IMR-90 (cell line): ENCODE measurements around the gene FLVCR2. TPM values are rescaled to one million over a fixed set of nuclear protein-coding genes. Genes with fewer than 3 reads are reported as not detected.

Experiments
- ATAC-seq: fragments of 200-7000 bp; cut with Tn5 transposase; 2 replicates; pipeline ENCODE4 v1.9.1; 2020; ENCODE audit warnings: low read depth, mild to moderate bottlenecking, moderate library complexity
- BruUV-seq: library from RNA; stranded (reverse); fragments of 400-500 nt; replicated peaks from 2 replicates; lab custom pipeline; 2021; lab: Mats Ljungman, UMichigan
- CTCF ChIA-PET: fragments of 300-600 bp; formaldehyde crosslinking; extraction: SDS; loops from one replicate; lab custom pipeline; 2021; ENCODE audit warnings: antibody characterized with exemption; lab: Yijun Ruan, JAX
- POLR2A ChIA-PET: fragments of 300-600 bp; sonication (Branson Sonifier 250); formaldehyde crosslinking; loops from one replicate; lab custom pipeline; 2022; ENCODE audit warnings: antibody characterized with exemption; ENCODE audit not compliant: unreplicated experiment; lab: Charles Lee
- DNase-seq: peaks from one replicate; pipeline ENCODE4 v3.0.0; 2013
- H2AFZ ChIP-seq: replicated peaks from 2 replicates; pipeline ENCODE3; 2013; ENCODE audit warnings: low read length, mild to moderate bottlenecking; ENCODE audit not compliant: poor library complexity
- H2AK5ac ChIP-seq: 2 replicates; pipeline ENCODE4 v1.6.1; 2013; ENCODE audit warnings: low read depth, low read length, inconsistent platforms
- H2AK9ac ChIP-seq: replicated peaks from 2 replicates; pipeline ENCODE3; 2013; ENCODE audit warnings: mild to moderate bottlenecking, low read depth, low read length, moderate library complexity; ENCODE audit not compliant: poor library complexity
- H2BK120ac ChIP-seq: 2 replicates; pipeline ENCODE4 v1.6.1; 2013; ENCODE audit warnings: low read depth, low read length, inconsistent platforms
- H2BK15ac ChIP-seq: 3 replicates; pipeline ENCODE4 v1.6.1; 2013; ENCODE audit warnings: low read depth, low read length, inconsistent platforms
- H2BK20ac ChIP-seq: 2 replicates; pipeline ENCODE4 v1.6.1; 2013; ENCODE audit warnings: low read depth, mild to moderate bottlenecking, inconsistent platforms, low read length, moderate library complexity
- H2BK5ac ChIP-seq: 2 replicates; pipeline ENCODE4 v1.6.1; 2013; ENCODE audit warnings: mild to moderate bottlenecking, low read depth, low read length, inconsistent platforms; ENCODE audit not compliant: poor library complexity, severe bottlenecking
- H3K14ac ChIP-seq: replicated peaks from 2 replicates; pipeline ENCODE4 v1.6.1; 2013; ENCODE audit warnings: low read depth, low read length, inconsistent platforms
- H3K18ac ChIP-seq: 2 replicates; pipeline ENCODE4 v1.6.1; 2013; ENCODE audit warnings: low read depth, low read length, control low read depth
- H3K23ac ChIP-seq: 2 replicates; pipeline ENCODE4 v1.6.1; 2013; ENCODE audit warnings: low read depth, low read length, inconsistent platforms
- H3K27ac ChIP-seq: 2 replicates; pipeline ENCODE4 v1.5.1; 2013; ENCODE audit warnings: mild to moderate bottlenecking, control low read depth, low read length; ENCODE audit not compliant: insufficient read depth
- H3K27me3 ChIP-seq: 2 replicates; pipeline ENCODE4 v1.6.1; 2013; ENCODE audit warnings: low read length; ENCODE audit not compliant: control insufficient read depth, insufficient read depth
- H3K36me3 ChIP-seq: 2 replicates; pipeline ENCODE4 v1.6.1; 2013; ENCODE audit warnings: low read length, mixed read lengths; ENCODE audit not compliant: control insufficient read depth, insufficient read depth
- H3K4ac ChIP-seq: 2 replicates; pipeline ENCODE4 v1.6.1; 2013; ENCODE audit warnings: low read depth, low read length, inconsistent platforms
- H3K4me1 ChIP-seq: 2 replicates; pipeline ENCODE4 v1.6.1; 2013; ENCODE audit warnings: low read length, mixed read lengths; ENCODE audit not compliant: control insufficient read depth, insufficient read depth
- H3K4me2 ChIP-seq: 2 replicates; pipeline ENCODE4 v1.6.1; 2013; ENCODE audit warnings: low read depth, mild to moderate bottlenecking, control low read depth, low read length, moderate library complexity
- H3K4me3 ChIP-seq: 2 replicates; pipeline ENCODE4 v1.5.1; 2013; ENCODE audit warnings: low read depth, mild to moderate bottlenecking, control low read depth, low read length, moderate library complexity; ENCODE audit not compliant: insufficient read depth
- H3K56ac ChIP-seq: 2 replicates; pipeline ENCODE4 v1.6.1; 2013; ENCODE audit warnings: low read length, inconsistent platforms; ENCODE audit not compliant: insufficient read depth; ENCODE audit errors: extremely low read depth
- H3K79me1 ChIP-seq, 2 experiments: 2 replicates each; pipeline ENCODE4 v1.6.1; 2013; ENCODE audit warnings: low read length in 2 of 2, inconsistent platforms in 1 of 2, low read depth in 1 of 2
- H3K9ac ChIP-seq: 2 replicates; pipeline ENCODE4 v1.6.1; 2013; ENCODE audit warnings: low read depth, low read length, control low read depth
- H3K9me1 ChIP-seq: 2 replicates; pipeline ENCODE4 v1.6.1; 2013; ENCODE audit warnings: low read length, inconsistent platforms; ENCODE audit not compliant: insufficient read depth
- H3K9me3 ChIP-seq: 2 replicates; pipeline ENCODE4 v1.6.1; 2013; ENCODE audit warnings: low read length; ENCODE audit not compliant: control insufficient read depth, insufficient read depth
- H4K20me1 ChIP-seq: 2 replicates; pipeline ENCODE4 v1.6.1; 2013; ENCODE audit warnings: low read length, inconsistent platforms; ENCODE audit not compliant: insufficient read depth
- H4K5ac ChIP-seq: 2 replicates; pipeline ENCODE4 v1.6.1; 2013; ENCODE audit warnings: mild to moderate bottlenecking, low read depth, low read length, control low read depth
- H4K8ac ChIP-seq, 2 experiments: 2 replicates each; pipeline ENCODE4 v1.6.1; 2013; ENCODE audit warnings: low read depth in 2 of 2, low read length in 2 of 2, control low read depth in 1 of 2, inconsistent platforms in 1 of 2
- H4K91ac ChIP-seq: 2 replicates; pipeline ENCODE4 v1.6.1; 2013; ENCODE audit warnings: low read depth, low read length, inconsistent platforms; ENCODE audit not compliant: insufficient read depth
- BHLHE40 ChIP-seq: fragments of 150-350 bp; IDR thresholded peaks from 2 replicates; pipeline ENCODE4 v1.6.1; 2016; ENCODE audit warnings: mild to moderate bottlenecking, low read depth, low read length
- CEBPB ChIP-seq: IDR thresholded peaks from 2 replicates; pipeline ENCODE4 v1.6.1; 2012; ENCODE audit warnings: low read depth, low read length, improper control_type of control experiment
- CHD1 ChIP-seq: IDR thresholded peaks from 2 replicates; pipeline ENCODE4 v1.6.1; 2012; ENCODE audit warnings: low read depth, low read length, improper control_type of control experiment
- ELK1 ChIP-seq: fragments of 150-350 bp; IDR thresholded peaks from 2 replicates; pipeline ENCODE4 v1.6.1; 2016; ENCODE audit warnings: low read depth, mild to moderate bottlenecking, low read length, moderate library complexity, borderline replicate concordance
- FOS ChIP-seq: fragments of 150-350 bp; IDR thresholded peaks from 2 replicates; pipeline ENCODE4 v1.6.1; 2016; ENCODE audit warnings: low read depth, low read length
- MAFK ChIP-seq: IDR thresholded peaks from 2 replicates; pipeline ENCODE4 v1.6.1; 2012; ENCODE audit warnings: low read depth, low read length, improper control_type of control experiment
- MAZ ChIP-seq: IDR thresholded peaks from 2 replicates; pipeline ENCODE4 v1.6.1; 2012; ENCODE audit warnings: low read depth, mild to moderate bottlenecking, low read length, improper control_type of control experiment, moderate library complexity, borderline replicate concordance
- MXI1 ChIP-seq: IDR thresholded peaks from 2 replicates; pipeline ENCODE4 v1.6.1; 2012; ENCODE audit warnings: low read depth, mild to moderate bottlenecking, low read length, moderate library complexity, borderline replicate concordance
- NFE2L2 ChIP-seq: fragments of 150-350 bp; IDR thresholded peaks from 2 replicates; pipeline ENCODE4 v1.6.1; 2016; ENCODE audit warnings: low read depth, mild to moderate bottlenecking, low read length
- POLR2A ChIP-seq: IDR thresholded peaks from 2 replicates; pipeline ENCODE4 v1.6.1; 2012; ENCODE audit warnings: mild to moderate bottlenecking, low read depth, low read length
- RAD21 ChIP-seq: IDR thresholded peaks from 2 replicates; pipeline ENCODE4 v1.6.1; 2012; ENCODE audit warnings: low read length, improper control_type of control experiment
- RCOR1 ChIP-seq: IDR thresholded peaks from 2 replicates; pipeline ENCODE4 v1.6.1; 2012; ENCODE audit warnings: mild to moderate bottlenecking, low read length, improper control_type of control experiment; ENCODE audit not compliant: insufficient replicate concordance
- RFX5 ChIP-seq: IDR thresholded peaks from 2 replicates; pipeline ENCODE4 v1.8.0; 2012; ENCODE audit warnings: low read depth, mild to moderate bottlenecking, low read length, moderate library complexity
- SMC3 ChIP-seq: fragments of 150-350 bp; IDR thresholded peaks from 2 replicates; pipeline ENCODE4 v1.6.1; 2016; ENCODE audit warnings: low read depth, mild to moderate bottlenecking, antibody characterized with exemption, low read length, moderate library complexity
- WGBS, 2 experiments: methylation state at CpG; one replicate each; pipeline versions ENCODE4 v1.1.5 to v1.1.7; 2013; ENCODE audit warnings: missing lambda C conversion rate in 2 of 2; ENCODE audit not compliant: insufficient read length in 1 of 2; ENCODE audit errors: extremely low coverage in 2 of 2; 5-methylcytosine and 5-hydroxymethylcytosine counted together
- dilution Hi-C: fragments of 300-500 bp; cut with HindIII; formaldehyde crosslinking; loops from one replicate; pipeline ENCODE4 v1.14.3; 2018; ENCODE audit warnings: low sequenced_read_pairs; ENCODE audit not compliant: unreplicated experiment
- in situ Hi-C: fragments of 300-500 bp; cut with MboI; formaldehyde crosslinking; loops from 3 replicates; pipeline ENCODE4 v1.14.3; 2019; ENCODE audit warnings: low sequenced_read_pairs, inconsistent platforms, mixed read lengths
- intact Hi-C: fragments of 100-400 bp; cut with micrococcal nuclease; formaldehyde crosslinking; loops from 2 replicates; pipeline ENCODE4 v1.10.0; 2022
- polyA plus RNA-seq, 3 experiments: library from polyadenylated mRNA; depleted of rRNA; stranded (reverse); fragments of >200 nt; gene quantifications; 2 replicates each; pipeline ENCODE4 v1.2.3, GENCODE V29; 2012; ENCODE audit warnings: low replicate concordance in 1 of 3
- total RNA-seq: library from RNA; depleted of rRNA; stranded (reverse); fragments of >200 nt; gene quantifications from 2 replicates; pipeline ENCODE4 v1.2.3, GENCODE V29; 2012
- TF ChIP-seq, protein P1 (sequence below): conservative IDR thresholded peaks from 2 replicates; pipeline ENCODE4 v1.5.1; 2012; ENCODE audit warnings: mild to moderate bottlenecking, low read depth, low read length, improper control_type of control experiment
- TF ChIP-seq, protein P2 (sequence below): fragments of 150-350 bp; IDR thresholded peaks from 2 replicates; pipeline ENCODE4 v1.6.1; 2017; ENCODE audit warnings: mild to moderate bottlenecking, antibody characterized with exemption, low read length, low read depth

The FLVCR2 gene
- total and polyA plus RNA-seq, 2 of the 4 experiments (the other 2 are of a cell fraction), result 0.94 to 1.4 TPM

DNA sequence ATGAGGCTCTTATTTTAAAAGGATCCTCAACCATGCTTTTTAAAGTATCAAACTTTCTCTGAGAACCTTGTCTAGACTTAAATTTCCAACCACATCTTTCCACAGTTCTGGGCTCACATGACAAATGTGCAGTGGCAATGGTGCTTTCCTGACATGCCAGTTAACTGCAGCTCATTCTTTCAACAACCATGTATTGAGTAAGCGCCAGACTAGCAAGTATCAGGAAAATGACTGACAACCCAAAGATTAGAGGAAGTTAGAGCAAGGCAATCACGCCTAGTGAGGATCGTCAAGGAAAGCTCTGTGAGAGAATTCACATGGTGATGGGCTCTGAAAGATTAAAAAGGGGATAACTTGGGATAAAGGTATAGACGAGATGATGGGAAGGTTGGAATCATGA is 35.8 kb downstream of the FLVCR2 start:
- Histone ChIP-seq H2BK15ac (no peak overlapping the region), H2AK5ac (no peak overlapping the region), H2BK120ac (no peak overlapping the region), H4K20me1 (no peaks in the 10 kb centered on the region), H2BK5ac (no peak overlapping the region), H4K8ac (no peak overlapping the region), H3K14ac (no peak overlapping the region), H4K5ac (no peak overlapping the region), H2BK20ac (no peak overlapping the region), H4K91ac (no peak overlapping the region), H3K27me3 (peaks cover 18% of the 10 kb centered on the region), H3K4ac (no peak overlapping the region), H3K4me3 (no peak overlapping the region), H3K56ac (no peak overlapping the region), H3K9ac (no peak overlapping the region), H3K36me3 (no peaks in the 10 kb centered on the region), H2AK9ac (no peak overlapping the region), H3K18ac (no peak overlapping the region), H3K79me1 (no peaks in the 10 kb centered on the region), H2AFZ (no peak overlapping the region), H3K9me1 (no peaks in the 10 kb centered on the region), H3K9me3 (no peaks in the 10 kb centered on the region), H3K27ac (no peak overlapping the region), H3K4me2 (no peak overlapping the region), H3K23ac (no peak overlapping the region), H3K4me1 (peaks cover 2% of the 10 kb centered on the region; the same call in 1 of the 2 replicates)
- DNase-seq (no peak), ATAC-seq (no peak)
- 46% methylated on average over 4 of the region's 4 CpGs; no CpG with 5 or more reads in 1 of the 2 experiments for WGBS, 2 experiments
- CTCF ChIA-PET, result no interaction called here
- in situ Hi-C loops (no loop called here), dilution Hi-C loops (no loop called here), intact Hi-C loops (no loop called here)
- BruUV-seq, result no TSS peak
- TF ChIP-seq RCOR1 (no peak), FOS (no peak), BHLHE40 (no peak), CEBPB (no peak), SMC3 (no peak), MXI1 (no peak), NFE2L2 (no peak), ELK1 (no peak), CHD1 (no peak), RFX5 (no peak), RAD21 (no peak), POLR2A (no peak), MAFK (no peak), MAZ (no peak)
- TF ChIP-seq, protein P1, sequence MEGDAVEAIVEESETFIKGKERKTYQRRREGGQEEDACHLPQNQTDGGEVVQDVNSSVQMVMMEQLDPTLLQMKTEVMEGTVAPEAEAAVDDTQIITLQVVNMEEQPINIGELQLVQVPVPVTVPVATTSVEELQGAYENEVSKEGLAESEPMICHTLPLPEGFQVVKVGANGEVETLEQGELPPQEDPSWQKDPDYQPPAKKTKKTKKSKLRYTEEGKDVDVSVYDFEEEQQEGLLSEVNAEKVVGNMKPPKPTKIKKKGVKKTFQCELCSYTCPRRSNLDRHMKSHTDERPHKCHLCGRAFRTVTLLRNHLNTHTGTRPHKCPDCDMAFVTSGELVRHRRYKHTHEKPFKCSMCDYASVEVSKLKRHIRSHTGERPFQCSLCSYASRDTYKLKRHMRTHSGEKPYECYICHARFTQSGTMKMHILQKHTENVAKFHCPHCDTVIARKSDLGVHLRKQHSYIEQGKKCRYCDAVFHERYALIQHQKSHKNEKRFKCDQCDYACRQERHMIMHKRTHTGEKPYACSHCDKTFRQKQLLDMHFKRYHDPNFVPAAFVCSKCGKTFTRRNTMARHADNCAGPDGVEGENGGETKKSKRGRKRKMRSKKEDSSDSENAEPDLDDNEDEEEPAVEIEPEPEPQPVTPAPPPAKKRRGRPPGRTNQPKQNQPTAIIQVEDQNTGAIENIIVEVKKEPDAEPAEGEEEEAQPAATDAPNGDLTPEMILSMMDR, result no peak
- TF ChIP-seq, protein P2, sequence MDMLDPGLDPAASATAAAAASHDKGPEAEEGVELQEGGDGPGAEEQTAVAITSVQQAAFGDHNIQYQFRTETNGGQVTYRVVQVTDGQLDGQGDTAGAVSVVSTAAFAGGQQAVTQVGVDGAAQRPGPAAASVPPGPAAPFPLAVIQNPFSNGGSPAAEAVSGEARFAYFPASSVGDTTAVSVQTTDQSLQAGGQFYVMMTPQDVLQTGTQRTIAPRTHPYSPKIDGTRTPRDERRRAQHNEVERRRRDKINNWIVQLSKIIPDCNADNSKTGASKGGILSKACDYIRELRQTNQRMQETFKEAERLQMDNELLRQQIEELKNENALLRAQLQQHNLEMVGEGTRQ, result no peak
- POLR2A ChIA-PET, result no interaction called here
